GM21786 (cell line): ENCODE data around the gene ADAMTS14.

Experiments used
- ATAC-seq: cut with Tn5 transposase; IDR thresholded peaks from one replicate; pipeline ENCODE4 v1.9.1; 2021; ENCODE audit not compliant: unreplicated experiment

Gene ADAMTS14

GRCh38 chr10:70674560-70675495 is 2.5 kb downstream of the ADAMTS14 start:
- no peak for ATAC-seq

- no peak for ATAC-seq
Observed at GRCh38 chr10:70675496-70676161, 3.3 kb downstream of the ADAMTS14 start.

GRCh38 chr10:70676511-70676910 is 4.2 kb downstream of the ADAMTS14 start:
- no peak for ATAC-seq

GRCh38 chr10:70677016-70677415 is 4.7 kb downstream of the ADAMTS14 start:
- no peak for ATAC-seq

- no peak for ATAC-seq
Observed at GRCh38 chr10:70677620-70678249, 5.4 kb downstream of the ADAMTS14 start.

GRCh38 chr10:70678250-70678635 is 5.9 kb downstream of the ADAMTS14 start:
- ATAC-seq: no peak

GRCh38 chr10:70678757-70679489 is 6.6 kb downstream of the ADAMTS14 start:
- no peak for ATAC-seq

GRCh38 chr10:70679498-70679897 is 7.2 kb downstream of the ADAMTS14 start:
- ATAC-seq: no peak

- ATAC-seq: no peak
Observed at GRCh38 chr10:70680899-70681730, 8.8 kb downstream of the ADAMTS14 start.

GRCh38 chr10:70681731-70682005 is 9.4 kb downstream of the ADAMTS14 start:
- no peak for ATAC-seq

- no peak for ATAC-seq
Observed at GRCh38 chr10:70682920-70683600, 10.8 kb downstream of the ADAMTS14 start.

- ATAC-seq: no peak
Observed at GRCh38 chr10:70683601-70683934, 11.3 kb downstream of the ADAMTS14 start.

- ATAC-seq: no peak
Observed at GRCh38 chr10:70683940-70684339, 11.6 kb downstream of the ADAMTS14 start.

GRCh38 chr10:70684374-70684773 is 12.1 kb downstream of the ADAMTS14 start:
- ATAC-seq: no peak

GRCh38 chr10:70684839-70685454 is 12.6 kb downstream of the ADAMTS14 start:
- ATAC-seq: no peak

- no peak for ATAC-seq
Observed at GRCh38 chr10:70685455-70685911, 13.2 kb downstream of the ADAMTS14 start.

- no peak for ATAC-seq
Observed at GRCh38 chr10:70688828-70689227, 16.5 kb downstream of the ADAMTS14 start.

- ATAC-seq: no peak
Observed at GRCh38 chr10:70689661-70690060, 17.4 kb downstream of the ADAMTS14 start.

GRCh38 chr10:70690589-70690988 is 18.3 kb downstream of the ADAMTS14 start:
- no peak for ATAC-seq
